ENCODE results near the gene S100A3.

S100A3 gene

DNA sequence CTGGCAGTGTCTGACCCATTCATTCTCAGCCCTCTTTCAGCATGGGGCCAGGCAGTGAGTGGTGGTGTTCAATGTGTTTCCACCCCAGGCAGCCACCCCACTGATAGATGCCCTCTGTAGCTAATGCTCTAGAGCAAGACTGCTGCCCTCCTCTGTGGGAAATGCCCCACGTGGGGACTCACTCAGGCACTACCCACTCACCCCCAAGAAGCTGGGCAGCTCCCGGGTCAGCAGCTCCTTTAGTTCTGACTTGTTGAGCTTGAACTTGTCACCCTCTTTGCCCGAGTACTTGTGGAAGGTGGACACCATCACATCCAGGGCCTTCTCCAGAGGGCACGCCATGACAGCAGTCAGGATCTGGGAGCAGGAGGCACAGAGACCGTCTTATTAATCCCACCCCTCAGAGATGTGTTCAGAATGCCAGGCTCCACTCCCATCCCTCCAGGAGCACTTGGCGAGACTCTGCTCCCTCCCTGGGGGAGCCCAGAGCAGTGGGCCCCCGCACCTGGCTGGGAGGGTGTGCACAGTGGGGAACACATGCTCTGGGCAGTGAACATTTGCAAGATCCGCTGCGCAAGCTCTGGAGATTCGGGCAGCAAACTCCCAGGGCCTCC lies 4.5 kb downstream of the S100A3 start:
- DNase-seq (ENCODE audit: low spot score) = no peak
- TF ChIP-seq, protein P1, sequence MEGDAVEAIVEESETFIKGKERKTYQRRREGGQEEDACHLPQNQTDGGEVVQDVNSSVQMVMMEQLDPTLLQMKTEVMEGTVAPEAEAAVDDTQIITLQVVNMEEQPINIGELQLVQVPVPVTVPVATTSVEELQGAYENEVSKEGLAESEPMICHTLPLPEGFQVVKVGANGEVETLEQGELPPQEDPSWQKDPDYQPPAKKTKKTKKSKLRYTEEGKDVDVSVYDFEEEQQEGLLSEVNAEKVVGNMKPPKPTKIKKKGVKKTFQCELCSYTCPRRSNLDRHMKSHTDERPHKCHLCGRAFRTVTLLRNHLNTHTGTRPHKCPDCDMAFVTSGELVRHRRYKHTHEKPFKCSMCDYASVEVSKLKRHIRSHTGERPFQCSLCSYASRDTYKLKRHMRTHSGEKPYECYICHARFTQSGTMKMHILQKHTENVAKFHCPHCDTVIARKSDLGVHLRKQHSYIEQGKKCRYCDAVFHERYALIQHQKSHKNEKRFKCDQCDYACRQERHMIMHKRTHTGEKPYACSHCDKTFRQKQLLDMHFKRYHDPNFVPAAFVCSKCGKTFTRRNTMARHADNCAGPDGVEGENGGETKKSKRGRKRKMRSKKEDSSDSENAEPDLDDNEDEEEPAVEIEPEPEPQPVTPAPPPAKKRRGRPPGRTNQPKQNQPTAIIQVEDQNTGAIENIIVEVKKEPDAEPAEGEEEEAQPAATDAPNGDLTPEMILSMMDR (IDR thresholded peaks at IDR 0.05; ENCODE audit: extremely low read depth, missing control alignments) = no peak

DNA sequence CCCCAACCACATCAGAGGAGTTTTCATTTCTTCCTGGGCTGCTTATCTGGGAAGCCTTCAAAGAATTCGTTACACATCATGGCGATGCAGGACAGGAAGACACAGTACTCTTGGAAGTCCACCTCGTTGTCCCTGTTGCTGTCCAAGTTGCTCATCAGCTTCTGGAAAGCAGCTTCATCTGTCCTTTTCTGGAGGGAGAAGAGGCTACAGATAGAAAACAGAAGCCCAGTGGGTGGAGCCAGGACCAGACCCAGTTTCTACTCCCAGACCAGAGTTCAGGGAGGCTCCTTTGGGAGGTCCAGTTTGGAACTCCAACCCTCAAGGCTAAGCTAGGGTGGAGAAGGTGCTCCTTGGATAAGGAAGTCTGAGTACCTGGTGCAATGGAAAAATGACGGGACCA lies 5.3 kb downstream of the S100A3 start:
- TF ChIP-seq, protein P1 (IDR thresholded peaks at IDR 0.05; ENCODE audit: extremely low read depth, missing control alignments) = no peak
- no peak for DNase-seq (ENCODE audit: low spot score)

DNA sequence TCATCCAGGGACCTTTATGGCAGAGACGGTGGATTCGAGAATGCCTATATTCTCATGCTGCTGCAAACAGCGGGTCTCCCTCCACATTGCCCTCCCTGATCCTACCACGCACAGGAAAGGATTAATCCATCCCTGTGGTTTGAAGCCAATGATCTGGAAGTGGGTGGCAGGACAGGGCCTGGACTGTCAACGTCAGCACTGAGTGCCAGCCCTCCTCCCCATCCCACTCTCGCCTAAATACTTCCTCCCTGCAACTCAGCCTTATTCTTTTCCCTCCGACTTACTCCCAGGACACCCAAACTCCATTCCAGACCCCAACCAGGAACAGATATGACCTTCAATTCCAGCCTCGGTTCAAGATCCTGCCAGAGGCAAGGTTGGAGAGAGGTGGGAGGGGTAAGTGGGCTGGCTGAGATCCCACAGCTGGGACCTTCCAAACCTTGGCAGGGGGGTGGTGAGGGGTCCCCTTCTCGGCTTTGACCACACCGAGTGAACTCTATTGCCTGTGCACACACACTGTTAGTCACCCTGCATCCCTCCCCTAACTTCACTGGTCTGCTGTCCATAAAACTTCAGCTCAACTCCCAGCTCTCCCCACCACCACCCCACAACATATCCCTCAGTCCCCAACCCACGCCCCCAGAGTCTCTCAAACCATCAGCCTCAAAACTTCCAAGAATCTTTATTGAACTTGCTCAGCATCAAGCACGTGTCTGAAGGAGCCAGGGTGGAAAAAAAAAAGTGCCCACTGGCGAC lies 5.9 kb downstream of the S100A3 start:
- TF ChIP-seq, protein P1 (IDR thresholded peaks at IDR 0.05; ENCODE audit: extremely low read depth, missing control alignments) = no peak
- DNase-seq (ENCODE audit: low spot score) = no peak

DNA sequence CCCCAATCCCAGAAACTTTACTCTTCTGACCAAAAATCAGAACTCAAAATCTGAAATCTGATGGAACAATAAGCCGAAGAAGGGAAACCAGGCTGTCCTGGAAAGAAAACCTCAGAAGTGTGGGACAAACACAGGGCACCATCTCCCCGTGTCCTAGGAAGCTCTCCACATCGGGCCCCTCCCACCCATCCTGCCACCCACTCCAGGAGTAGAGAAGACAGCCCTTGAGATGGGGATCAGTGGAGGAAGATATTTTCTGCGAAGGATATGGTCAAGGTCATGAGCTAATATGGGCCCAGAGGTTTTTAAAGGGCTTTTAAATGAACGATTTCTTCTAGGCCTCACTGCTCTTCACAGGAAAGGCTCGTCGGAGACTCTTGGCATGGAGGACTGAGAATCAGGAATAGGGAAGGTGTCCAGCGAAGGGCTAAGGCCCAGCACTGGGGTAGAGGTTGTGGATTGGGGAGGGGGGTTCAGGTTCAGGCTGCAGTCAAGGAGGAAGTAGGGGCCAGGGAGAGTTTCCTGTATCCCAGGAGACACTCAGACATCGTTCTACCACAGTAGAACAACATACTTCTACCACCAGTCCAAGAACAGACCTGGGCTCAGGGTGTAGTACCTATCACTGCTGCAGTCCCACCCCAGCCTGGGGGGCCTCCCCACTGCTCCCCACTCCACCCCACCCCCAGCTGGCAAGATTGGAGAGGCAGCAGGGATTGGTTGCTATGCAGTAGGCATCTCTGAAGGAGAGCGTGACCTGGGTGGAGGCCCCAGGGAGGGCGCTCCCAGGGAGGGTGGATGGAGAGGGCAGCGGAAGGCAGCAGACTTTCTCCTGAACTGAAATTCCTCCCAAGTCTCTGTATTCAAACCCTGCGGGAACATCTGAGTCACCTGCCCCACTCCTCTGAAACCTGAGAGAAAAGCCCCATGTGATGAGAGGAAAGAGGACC lies 7.1 kb downstream of the S100A3 start:
- TF ChIP-seq, protein P1 (IDR thresholded peaks at IDR 0.05; ENCODE audit: extremely low read depth, missing control alignments) = no peak
- no peak for DNase-seq (ENCODE audit: low spot score)

DNA sequence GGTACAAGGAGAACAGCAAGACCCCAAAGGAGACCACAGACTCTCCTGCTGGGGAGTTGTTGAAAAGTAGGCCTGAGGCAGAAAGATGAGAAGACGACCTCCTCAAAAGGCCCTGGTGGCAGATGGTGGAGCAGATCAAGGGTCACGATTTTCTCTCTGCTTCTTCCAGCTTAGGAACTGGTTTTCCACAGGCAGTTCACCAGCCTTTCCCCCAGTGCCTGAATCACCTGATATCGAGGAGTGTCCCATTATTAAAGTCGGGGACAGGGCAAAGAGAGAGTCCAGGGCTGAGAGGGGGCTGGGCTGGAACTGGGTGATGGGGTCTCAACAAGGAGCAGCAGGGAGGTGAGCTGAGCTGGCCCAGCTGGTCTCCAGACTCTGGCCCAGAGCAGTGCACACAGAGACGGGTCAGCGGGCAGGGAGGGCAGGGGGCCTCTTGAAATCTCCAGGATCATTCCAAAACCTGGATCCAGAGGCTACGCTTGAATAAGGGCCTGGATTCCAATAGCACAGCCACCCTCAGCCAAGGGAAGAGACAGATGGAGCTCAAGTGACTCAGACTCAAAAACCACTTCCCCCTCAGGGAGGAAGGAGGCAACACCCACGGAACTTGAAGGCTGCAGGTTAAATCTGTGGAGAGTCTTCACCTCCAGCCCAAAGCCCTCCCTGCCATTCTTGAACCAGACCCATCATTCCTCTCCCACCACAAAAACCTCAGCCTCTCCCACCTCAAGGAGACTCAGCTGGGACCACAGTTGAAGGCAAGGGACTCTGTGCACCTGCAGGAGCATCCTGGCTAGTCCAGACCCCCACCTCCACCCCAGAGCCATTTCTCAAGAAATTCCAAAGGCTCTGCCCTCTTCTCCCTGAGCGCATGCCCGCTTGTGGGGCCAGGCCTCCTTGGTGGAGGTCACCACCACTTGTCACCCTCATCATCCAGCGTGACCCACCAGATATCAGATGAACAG lies 8.4 kb downstream of the S100A3 start, which contains the start of gene S100A5:
TSS of gene S100A5 (minus strand) at position 541 of the 968 bp plus-strand sequence. CDS start 743 bp downstream, outside the sequence.
- DNase-seq (ENCODE audit: low spot score) = no peak

More for the DNA sequence above, 8.4 kb downstream of the S100A3 start, which contains the start of gene S100A5:
- TF ChIP-seq, protein P1 (IDR thresholded peaks at IDR 0.05; ENCODE audit: extremely low read depth, missing control alignments) = no peak
